ENCODE measurements around the gene TBL1XR1. TPM values are rescaled to one million over a fixed set of nuclear protein-coding genes. Genes with fewer than 3 reads are reported as not detected.

TBL1XR1 gene
- total RNA-seq, 2 donors from 2014 or later: 75.8 to 156 TPM

- no peak for TF ChIP-seq POLR2AphosphoS5 (IDR thresholded peaks at IDR 0.05)
- no peak for TF ChIP-seq CTCF (IDR thresholded peaks at IDR 0.05)
- TF ChIP-seq POLR2A (IDR thresholded peaks at IDR 0.05): no peak
- Histone ChIP-seq H3K4me1 (replicated peaks) (peaks cover 5% of the 10 kb centered on the region), H3K9me3 (no peaks in the 10 kb centered on the region), H3K27me3 (replicated peaks; ENCODE audit: insufficient read depth) (no peaks in the 10 kb centered on the region), H3K27ac (no peak overlapping the region), H3K4me3 (no peak overlapping the region), H3K36me3 (no peaks in the 10 kb centered on the region)
- intact Hi-C loops (cut with DNase I): no loop called here
- no peak for DNase-seq (ENCODE audit: low spot score)
- WGBS: 94% methylated on average over 3 of the region's 3 CpGs
Observed at GRCh38 chr3:177149106-177149505, 48.2 kb downstream of the TBL1XR1 start.

- H3K9me3 ChIP-seq: no peaks in the 10 kb centered on the region
- no peaks in the 10 kb centered on the region for H3K36me3 ChIP-seq
- 81% methylated on average over 1 of the region's 1 CpG for WGBS
- no peaks in the 10 kb centered on the region for H3K27me3 ChIP-seq (replicated peaks; ENCODE audit: insufficient read depth)
- no peak for DNase-seq (ENCODE audit: low spot score)
- no peak for TF ChIP-seq POLR2A (IDR thresholded peaks at IDR 0.05)
- no peak for TF ChIP-seq CTCF (IDR thresholded peaks at IDR 0.05)
- no peak for TF ChIP-seq POLR2AphosphoS5 (IDR thresholded peaks at IDR 0.05)
- peaks cover 5% of the 10 kb centered on the region for H3K4me1 ChIP-seq (replicated peaks)
- intact Hi-C loops (cut with DNase I): no loop called here
- no peak overlapping the region for H3K4me3 ChIP-seq
- H3K27ac ChIP-seq: no peak overlapping the region
Observed at GRCh38 chr3:177147790-177148189, 49.5 kb downstream of the TBL1XR1 start.

GRCh38 chr3:177146646-177147045 lies 50.6 kb downstream of the TBL1XR1 start:
- DNase-seq (ENCODE audit: low spot score): no peak
- H3K9me3 ChIP-seq: no peaks in the 10 kb centered on the region
- no peak for TF ChIP-seq POLR2A (IDR thresholded peaks at IDR 0.05)
- no peak for TF ChIP-seq POLR2AphosphoS5 (IDR thresholded peaks at IDR 0.05)
- H3K27me3 ChIP-seq (replicated peaks; ENCODE audit: insufficient read depth): no peaks in the 10 kb centered on the region
- intact Hi-C loops (cut with DNase I): no loop called here
- peaks cover 5% of the 10 kb centered on the region for H3K4me1 ChIP-seq (replicated peaks)
- 45% methylated on average over 4 of the region's 4 CpGs for whole genome bisulfite sequencing
- H3K36me3 ChIP-seq: no peaks in the 10 kb centered on the region
- no peak overlapping the region for H3K4me3 ChIP-seq
- H3K27ac ChIP-seq: no peak overlapping the region

GRCh38 chr3:177145954-177146353 lies 51.3 kb downstream of the TBL1XR1 start:
- peaks cover 5% of the 10 kb centered on the region for H3K4me1 ChIP-seq (replicated peaks)

GRCh38 chr3:177145381-177145780 lies 51.9 kb downstream of the TBL1XR1 start:
- no peak for DNase-seq (ENCODE audit: low spot score)
- Histone ChIP-seq H3K4me1 (replicated peaks) (peaks cover 5% of the 10 kb centered on the region), H3K36me3 (no peaks in the 10 kb centered on the region), H3K4me3 (no peak overlapping the region), H3K9me3 (no peaks in the 10 kb centered on the region), H3K27me3 (replicated peaks; ENCODE audit: insufficient read depth) (no peaks in the 10 kb centered on the region), H3K27ac (no peak overlapping the region)
- no peak for TF ChIP-seq CTCF (IDR thresholded peaks at IDR 0.05)
- WGBS: 78% methylated on average over 1 of the region's 1 CpG
- intact Hi-C loops (cut with DNase I): no loop called here

More at GRCh38 chr3:177145954-177146353, 51.3 kb downstream of the TBL1XR1 start:
- TF ChIP-seq POLR2AphosphoS5 (IDR thresholded peaks at IDR 0.05) (no peak), POLR2A (IDR thresholded peaks at IDR 0.05) (no peak), CTCF (IDR thresholded peaks at IDR 0.05) (no peak)
- no peaks in the 10 kb centered on the region for H3K9me3 ChIP-seq
- intact Hi-C loops (cut with DNase I): no loop called here
- no peaks in the 10 kb centered on the region for H3K36me3 ChIP-seq
- 69% methylated on average over 2 of the region's 2 CpGs for WGBS
- DNase-seq (ENCODE audit: low spot score): no peak
- no peak overlapping the region for H3K27ac ChIP-seq
- H3K4me3 ChIP-seq: no peak overlapping the region
- H3K27me3 ChIP-seq (replicated peaks; ENCODE audit: insufficient read depth): no peaks in the 10 kb centered on the region

All from prostate gland (tissue), 2 donors.